Measurements from ENCODE around the gene NEGR1.

DNA sequence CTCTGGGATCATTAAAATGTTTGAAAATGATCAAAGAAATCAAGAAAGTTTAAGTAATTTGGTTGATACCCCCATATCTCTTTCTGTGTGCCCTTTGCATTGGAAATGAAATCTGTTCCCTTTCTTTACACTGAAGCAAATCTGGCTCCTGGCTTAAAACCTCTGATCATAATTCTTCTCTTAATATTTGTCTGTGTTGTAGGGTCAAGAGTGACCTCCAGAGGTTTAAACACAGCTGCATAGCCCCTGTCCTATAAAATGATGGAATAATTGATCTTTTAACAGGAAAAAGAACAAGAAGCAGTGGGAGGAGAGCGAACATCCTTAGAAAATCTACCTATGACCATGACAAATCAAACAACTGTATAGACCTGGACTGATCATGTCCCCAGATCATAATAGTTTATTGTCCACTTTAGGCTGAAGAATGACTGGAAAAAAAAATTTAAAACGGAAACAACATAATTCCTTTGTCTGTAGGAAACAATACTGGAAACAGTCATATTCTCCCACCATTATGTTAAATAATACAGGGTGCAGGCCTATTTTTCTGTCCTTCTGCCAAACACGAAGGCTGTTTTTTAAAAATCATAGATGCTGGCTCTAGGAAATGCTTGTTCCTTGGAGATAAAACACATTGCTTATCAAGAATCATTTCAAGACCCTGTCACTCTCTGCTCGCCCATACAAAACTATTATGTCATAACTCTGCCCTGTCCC is 184.3 kb downstream of the NEGR1 start:
- no peak for TF ChIP-seq POLR2AphosphoS5 (IDR thresholded peaks at IDR 0.05; ENCODE audit: insufficient read depth in 1 of 2, low read depth in 1 of 2)
- TF ChIP-seq, protein P1, sequence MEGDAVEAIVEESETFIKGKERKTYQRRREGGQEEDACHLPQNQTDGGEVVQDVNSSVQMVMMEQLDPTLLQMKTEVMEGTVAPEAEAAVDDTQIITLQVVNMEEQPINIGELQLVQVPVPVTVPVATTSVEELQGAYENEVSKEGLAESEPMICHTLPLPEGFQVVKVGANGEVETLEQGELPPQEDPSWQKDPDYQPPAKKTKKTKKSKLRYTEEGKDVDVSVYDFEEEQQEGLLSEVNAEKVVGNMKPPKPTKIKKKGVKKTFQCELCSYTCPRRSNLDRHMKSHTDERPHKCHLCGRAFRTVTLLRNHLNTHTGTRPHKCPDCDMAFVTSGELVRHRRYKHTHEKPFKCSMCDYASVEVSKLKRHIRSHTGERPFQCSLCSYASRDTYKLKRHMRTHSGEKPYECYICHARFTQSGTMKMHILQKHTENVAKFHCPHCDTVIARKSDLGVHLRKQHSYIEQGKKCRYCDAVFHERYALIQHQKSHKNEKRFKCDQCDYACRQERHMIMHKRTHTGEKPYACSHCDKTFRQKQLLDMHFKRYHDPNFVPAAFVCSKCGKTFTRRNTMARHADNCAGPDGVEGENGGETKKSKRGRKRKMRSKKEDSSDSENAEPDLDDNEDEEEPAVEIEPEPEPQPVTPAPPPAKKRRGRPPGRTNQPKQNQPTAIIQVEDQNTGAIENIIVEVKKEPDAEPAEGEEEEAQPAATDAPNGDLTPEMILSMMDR (IDR thresholded peaks at IDR 0.05): no peak
